Measurements from ENCODE around the gene MXRA8.

MXRA8 gene

DNA sequence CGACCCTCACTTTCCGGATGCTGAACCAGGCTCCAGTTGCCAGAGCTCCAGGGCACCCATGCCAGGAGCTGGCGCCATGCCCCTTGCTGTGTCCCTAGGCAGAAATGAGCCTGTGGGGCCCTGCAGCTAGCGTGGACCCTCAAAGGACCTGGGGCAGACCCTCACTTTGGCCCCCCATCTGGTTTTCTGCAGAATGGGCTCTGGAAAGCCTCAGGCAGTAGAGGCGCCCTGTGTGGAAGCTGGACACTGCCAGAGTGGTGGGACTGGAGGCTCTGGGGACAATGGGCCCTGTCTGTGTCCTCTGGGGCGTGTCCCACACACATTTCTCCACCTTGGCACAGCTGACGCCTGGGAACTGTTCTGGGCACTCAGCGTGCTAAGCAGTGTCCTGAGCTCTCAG is 22.9 kb upstream of the MXRA8 start:
- peaks cover 4% of the 10 kb centered on the region for H3K4me1 ChIP-seq (ENCODE audit: control insufficient read depth, low read length)
- H3K79me2 ChIP-seq (ENCODE audit: control insufficient read depth, low read length): peaks cover 27% of the 10 kb centered on the region
- no peaks in the 10 kb centered on the region for H3K9me2 ChIP-seq (replicated peaks; ENCODE audit: control insufficient read depth, low read length)
- H3K4me2 ChIP-seq (ENCODE audit: low read length): no peak overlapping the region
- H3K36me3 ChIP-seq (ENCODE audit: control insufficient read depth, low read length): peaks cover 21% of the 10 kb centered on the region
- peaks cover 7% of the 10 kb centered on the region for H3F3A ChIP-seq (ENCODE audit: control insufficient read depth, insufficient read depth)
- peaks cover 4% of the 10 kb centered on the region; the same call in 1 of the 2 replicates for H4K20me1 ChIP-seq (ENCODE audit: control insufficient read depth, insufficient read depth, low read depth, low read length)
- H3K27me3 ChIP-seq (ENCODE audit: control insufficient read depth, low read length): no peaks in the 10 kb centered on the region
- H3K4me3 ChIP-seq (ENCODE audit: low read length): no peak overlapping the region
- no peak for TF ChIP-seq EZH2phosphoT487 (IDR thresholded peaks at IDR 0.05; ENCODE audit: borderline replicate concordance, low read length)
- TF ChIP-seq, protein P1, sequence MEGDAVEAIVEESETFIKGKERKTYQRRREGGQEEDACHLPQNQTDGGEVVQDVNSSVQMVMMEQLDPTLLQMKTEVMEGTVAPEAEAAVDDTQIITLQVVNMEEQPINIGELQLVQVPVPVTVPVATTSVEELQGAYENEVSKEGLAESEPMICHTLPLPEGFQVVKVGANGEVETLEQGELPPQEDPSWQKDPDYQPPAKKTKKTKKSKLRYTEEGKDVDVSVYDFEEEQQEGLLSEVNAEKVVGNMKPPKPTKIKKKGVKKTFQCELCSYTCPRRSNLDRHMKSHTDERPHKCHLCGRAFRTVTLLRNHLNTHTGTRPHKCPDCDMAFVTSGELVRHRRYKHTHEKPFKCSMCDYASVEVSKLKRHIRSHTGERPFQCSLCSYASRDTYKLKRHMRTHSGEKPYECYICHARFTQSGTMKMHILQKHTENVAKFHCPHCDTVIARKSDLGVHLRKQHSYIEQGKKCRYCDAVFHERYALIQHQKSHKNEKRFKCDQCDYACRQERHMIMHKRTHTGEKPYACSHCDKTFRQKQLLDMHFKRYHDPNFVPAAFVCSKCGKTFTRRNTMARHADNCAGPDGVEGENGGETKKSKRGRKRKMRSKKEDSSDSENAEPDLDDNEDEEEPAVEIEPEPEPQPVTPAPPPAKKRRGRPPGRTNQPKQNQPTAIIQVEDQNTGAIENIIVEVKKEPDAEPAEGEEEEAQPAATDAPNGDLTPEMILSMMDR (IDR thresholded peaks at IDR 0.05; ENCODE audit: low read depth, low read length, poor library complexity, severe bottlenecking): no peak
- no peaks in the 10 kb centered on the region for H3K9me3 ChIP-seq (ENCODE audit: control insufficient read depth, insufficient read depth, low read length)
- H3K27ac ChIP-seq (ENCODE audit: low read depth, low read length): no peak overlapping the region

DNA sequence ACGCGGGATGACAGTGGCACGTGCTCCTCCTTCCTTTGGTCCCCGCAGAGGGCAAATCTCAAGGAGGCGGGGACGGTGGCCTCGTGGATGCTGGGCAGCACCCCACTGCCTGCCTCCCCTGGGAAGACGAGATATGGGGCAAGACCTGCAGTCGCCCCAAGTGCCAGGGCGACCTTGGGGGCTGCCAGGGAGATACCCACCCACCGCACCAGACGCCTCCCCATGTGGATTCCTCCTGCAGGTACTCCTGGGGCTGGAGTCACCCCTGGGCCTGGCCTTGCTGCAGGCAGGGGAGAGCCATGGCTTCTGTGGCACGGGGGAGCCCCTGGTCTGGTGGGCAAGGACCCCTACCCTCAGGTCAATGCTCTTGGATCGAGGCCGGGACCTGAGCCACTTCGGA is 22.5 kb upstream of the MXRA8 start:
- Histone ChIP-seq H3K27me3 (ENCODE audit: control insufficient read depth, low read length) (no peaks in the 10 kb centered on the region), H4K20me1 (ENCODE audit: control insufficient read depth, insufficient read depth, low read depth, low read length) (peaks cover 4% of the 10 kb centered on the region; the same call in 1 of the 2 replicates), H3F3A (ENCODE audit: control insufficient read depth, insufficient read depth) (peaks cover 7% of the 10 kb centered on the region), H3K4me2 (ENCODE audit: low read length) (no peak overlapping the region), H3K9me2 (replicated peaks; ENCODE audit: control insufficient read depth, low read length) (no peaks in the 10 kb centered on the region), H3K4me1 (ENCODE audit: control insufficient read depth, low read length) (peaks cover 8% of the 10 kb centered on the region), H3K4me3 (ENCODE audit: low read length) (no peak overlapping the region), H3K79me2 (ENCODE audit: control insufficient read depth, low read length) (peaks cover 28% of the 10 kb centered on the region), H3K27ac (ENCODE audit: low read depth, low read length) (no peak overlapping the region), H3K36me3 (ENCODE audit: control insufficient read depth, low read length) (peaks cover 19% of the 10 kb centered on the region), H3K9me3 (ENCODE audit: control insufficient read depth, insufficient read depth, low read length) (no peaks in the 10 kb centered on the region)
- TF ChIP-seq EZH2phosphoT487 (IDR thresholded peaks at IDR 0.05; ENCODE audit: borderline replicate concordance, low read length): no peak
- TF ChIP-seq, protein P1 (IDR thresholded peaks at IDR 0.05; ENCODE audit: low read depth, low read length, poor library complexity, severe bottlenecking): no peak

DNA sequence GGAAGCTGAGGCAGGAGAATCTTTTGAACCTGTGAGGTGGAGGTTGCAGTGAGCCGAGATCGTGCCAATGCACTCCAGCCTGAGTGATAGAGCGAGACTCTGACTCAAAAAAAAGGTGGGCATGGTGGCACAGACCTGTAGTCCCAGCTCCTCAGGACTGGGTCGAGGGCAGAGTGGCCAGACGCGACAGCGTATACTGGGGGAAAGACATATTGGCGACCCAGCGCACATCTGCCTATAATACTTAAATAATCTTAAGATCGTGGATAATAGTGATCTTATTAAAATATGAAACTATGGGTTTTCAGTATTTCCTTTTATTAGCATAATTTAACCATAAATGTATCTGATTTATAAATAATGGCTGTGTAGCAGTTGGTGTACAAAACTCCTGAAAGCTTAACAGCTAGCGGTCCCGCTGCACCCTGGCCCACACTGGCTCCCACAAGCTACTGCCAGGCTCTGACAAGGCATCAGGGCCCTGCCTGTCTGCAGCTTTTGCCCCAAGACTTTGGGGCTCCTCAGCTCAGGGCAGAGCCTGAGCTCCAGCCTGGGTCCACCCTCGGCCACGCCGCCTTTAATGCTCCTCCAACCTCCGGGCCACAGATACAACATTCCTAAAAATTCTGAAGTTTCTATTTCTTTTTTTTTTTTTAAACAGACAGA is 19.3 kb upstream of the MXRA8 start:
- Histone ChIP-seq H3K27me3 (ENCODE audit: control insufficient read depth, low read length) (no peaks in the 10 kb centered on the region), H3K27ac (ENCODE audit: low read depth, low read length) (no peak overlapping the region), H3K4me3 (ENCODE audit: low read length) (no peak overlapping the region), H3K4me1 (ENCODE audit: control insufficient read depth, low read length) (peaks cover 22% of the 10 kb centered on the region), H3K9me3 (ENCODE audit: control insufficient read depth, insufficient read depth, low read length) (no peaks in the 10 kb centered on the region), H3K79me2 (ENCODE audit: control insufficient read depth, low read length) (peaks cover 48% of the 10 kb centered on the region), H3K4me2 (ENCODE audit: low read length) (no peak overlapping the region), H3K36me3 (ENCODE audit: control insufficient read depth, low read length) (peaks cover 36% of the 10 kb centered on the region), H3F3A (ENCODE audit: control insufficient read depth, insufficient read depth) (peaks cover 7% of the 10 kb centered on the region), H3K9me2 (replicated peaks; ENCODE audit: control insufficient read depth, low read length) (no peaks in the 10 kb centered on the region), H4K20me1 (ENCODE audit: control insufficient read depth, insufficient read depth, low read depth, low read length) (peaks cover 4% of the 10 kb centered on the region; the same call in 1 of the 2 replicates)
- no peak for TF ChIP-seq EZH2phosphoT487 (IDR thresholded peaks at IDR 0.05; ENCODE audit: borderline replicate concordance, low read length)
- TF ChIP-seq, protein P1 (IDR thresholded peaks at IDR 0.05; ENCODE audit: low read depth, low read length, poor library complexity, severe bottlenecking): no peak

Data from DOHH2 (cell line).